Measurements from ENCODE around the gene CMC2. TPM values are rescaled to one million over a fixed set of nuclear protein-coding genes. Genes with fewer than 3 reads are reported as not detected.
A peak's percentile ranks its signal among the peaks of the same experiment; 100 is the strongest.

Gene CMC2
- total RNA-seq, 1 donor from 2014 or later = 76.2 TPM

GRCh38 chr16:80981103-80981502 lies 25.6 kb downstream of the CMC2 start:
- no peaks in the 10 kb centered on the region for H3K36me3 Mint-ChIP-seq (ENCODE audit: unreplicated experiment)
- no peak overlapping the region for H3K4me3 Mint-ChIP-seq (ENCODE audit: unreplicated experiment)
- no peak overlapping the region for H3K27ac Mint-ChIP-seq (ENCODE audit: unreplicated experiment)
- no peaks in the 10 kb centered on the region for H3K27me3 Mint-ChIP-seq (ENCODE audit: unreplicated experiment)
- DNase-seq = no peak
- H3K4me1 Mint-ChIP-seq (ENCODE audit: low read depth, unreplicated experiment) = no peaks in the 10 kb centered on the region
- TF ChIP-seq CTCF (IDR thresholded peaks at IDR 0.05; ENCODE audit: partially characterized antibody, unreplicated experiment) = no peak
- no peaks in the 10 kb centered on the region for H3K9me3 Mint-ChIP-seq (ENCODE audit: unreplicated experiment)

GRCh38 chr16:80976946-80977345 lies 29.7 kb downstream of the CMC2 start:
- TF ChIP-seq CTCF (IDR thresholded peaks at IDR 0.05; ENCODE audit: partially characterized antibody, unreplicated experiment) = no peak

GRCh38 chr16:80974649-80975376 lies 31.9 kb downstream of the CMC2 start:
- Mint-ChIP-seq H3K27me3 (ENCODE audit: unreplicated experiment) (peaks cover 3% of the 10 kb centered on the region), H3K4me3 (ENCODE audit: unreplicated experiment) (no peak overlapping the region), H3K4me1 (ENCODE audit: low read depth, unreplicated experiment) (peaks cover 27% of the 10 kb centered on the region), H3K27ac (ENCODE audit: unreplicated experiment) (peak overlapping the region; percentile 82), H3K9me3 (ENCODE audit: unreplicated experiment) (peaks cover 3% of the 10 kb centered on the region), H3K36me3 (ENCODE audit: unreplicated experiment) (no peaks in the 10 kb centered on the region)
- peak; percentile 28 for DNase-seq
- peak; percentile 64 for TF ChIP-seq CTCF (IDR thresholded peaks at IDR 0.05; ENCODE audit: partially characterized antibody, unreplicated experiment)

More at GRCh38 chr16:80976946-80977345, 29.7 kb downstream of the CMC2 start:
- Mint-ChIP-seq H3K27ac (ENCODE audit: unreplicated experiment) (no peak overlapping the region), H3K36me3 (ENCODE audit: unreplicated experiment) (no peaks in the 10 kb centered on the region), H3K4me3 (ENCODE audit: unreplicated experiment) (no peak overlapping the region), H3K9me3 (ENCODE audit: unreplicated experiment) (peaks cover 3% of the 10 kb centered on the region), H3K4me1 (ENCODE audit: low read depth, unreplicated experiment) (peaks cover 22% of the 10 kb centered on the region), H3K27me3 (ENCODE audit: unreplicated experiment) (peaks cover 3% of the 10 kb centered on the region)
- DNase-seq = no peak

- Mint-ChIP-seq H3K27ac (ENCODE audit: unreplicated experiment) (peak overlapping the region; percentile 6), H3K4me3 (ENCODE audit: unreplicated experiment) (no peak overlapping the region), H3K9me3 (ENCODE audit: unreplicated experiment) (peaks cover 3% of the 10 kb centered on the region), H3K27me3 (ENCODE audit: unreplicated experiment) (peaks cover 3% of the 10 kb centered on the region), H3K36me3 (ENCODE audit: unreplicated experiment) (no peaks in the 10 kb centered on the region), H3K4me1 (ENCODE audit: low read depth, unreplicated experiment) (peaks cover 27% of the 10 kb centered on the region)
- TF ChIP-seq CTCF (IDR thresholded peaks at IDR 0.05; ENCODE audit: partially characterized antibody, unreplicated experiment) = no peak
- DNase-seq = no peak
These were observed 32.7 kb downstream of the CMC2 start for GRCh38 chr16:80973991-80974390.

- TF ChIP-seq CTCF (IDR thresholded peaks at IDR 0.05; ENCODE audit: partially characterized antibody, unreplicated experiment) = no peak
- H3K4me1 Mint-ChIP-seq (ENCODE audit: low read depth, unreplicated experiment) = peaks cover 27% of the 10 kb centered on the region
- H3K4me3 Mint-ChIP-seq (ENCODE audit: unreplicated experiment) = peak overlapping the region; percentile 45
- no peaks in the 10 kb centered on the region for H3K36me3 Mint-ChIP-seq (ENCODE audit: unreplicated experiment)
- DNase-seq = no peak
- H3K27ac Mint-ChIP-seq (ENCODE audit: unreplicated experiment) = peak overlapping the region; percentile 93
- H3K9me3 Mint-ChIP-seq (ENCODE audit: unreplicated experiment) = peaks cover 3% of the 10 kb centered on the region
- peaks cover 3% of the 10 kb centered on the region for H3K27me3 Mint-ChIP-seq (ENCODE audit: unreplicated experiment)
These were observed 34.1 kb downstream of the CMC2 start for GRCh38 chr16:80972611-80973010.
